Effector CD8-positive, alpha-beta T cell (primary cell): ENCODE measurements around the gene NBAS.
"Not testable (repeated sequence)": the region's sequence is repeated elsewhere in the genome, so short reads cannot be mapped to it uniquely, and the experiment has no call there.

Experiments
- DNase-seq: peaks from one replicate; lab custom pipeline; 2025; lab: John Stamatoyannopoulos, UW

The NBAS gene

DNA sequence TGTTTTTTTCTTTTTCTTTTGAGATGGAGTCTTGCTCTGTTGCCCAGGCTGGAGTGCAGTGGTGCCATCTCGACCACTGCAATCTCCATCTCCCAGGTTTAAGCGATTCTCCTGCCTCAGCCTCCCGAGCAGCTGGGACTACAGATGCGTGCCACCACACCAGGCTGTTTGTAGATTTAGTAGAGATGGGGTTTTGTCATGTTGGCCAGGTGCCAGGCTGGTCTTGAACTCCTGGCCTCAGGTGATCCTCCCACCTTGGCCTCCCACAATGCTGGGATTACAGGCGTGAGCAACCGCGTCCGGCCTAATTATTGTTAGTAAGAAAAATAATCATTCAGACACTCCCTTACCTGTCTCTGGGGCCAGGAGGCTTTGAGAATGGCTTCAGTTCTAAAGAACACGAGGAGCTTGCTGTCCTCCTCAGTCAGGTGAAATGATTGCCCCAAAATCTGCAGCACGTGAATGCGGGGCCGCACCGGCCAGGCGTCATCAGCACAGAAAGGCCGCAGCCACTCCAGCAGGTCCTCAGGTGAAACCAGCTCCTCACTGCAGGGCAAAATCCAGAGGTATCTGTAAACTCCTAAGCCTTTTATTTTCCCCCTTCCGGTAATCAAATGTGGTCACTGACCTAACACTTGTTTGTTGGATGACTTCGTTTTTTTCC, 342.6 kb downstream of the NBAS start:
- no peak for DNase-seq

DNA sequence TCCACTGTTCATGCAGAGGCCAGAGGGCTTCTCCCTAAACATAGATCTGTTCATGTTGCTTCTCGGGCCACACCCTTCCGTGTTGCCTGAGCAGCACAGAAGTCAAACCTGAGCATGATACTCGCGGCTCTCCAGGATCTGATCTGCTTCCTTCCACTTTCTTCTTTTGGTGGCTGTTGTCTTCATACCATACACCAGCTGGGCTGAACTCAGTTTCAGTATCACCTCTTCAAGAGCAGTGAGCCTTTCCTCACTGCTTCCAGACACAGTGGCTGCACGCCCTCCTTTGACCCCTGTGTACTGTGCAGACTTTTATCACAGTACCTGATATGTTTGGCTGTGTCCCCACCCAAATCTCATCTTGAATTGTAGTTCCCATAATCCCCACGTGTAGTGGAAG, 348.9 kb downstream of the NBAS start:
- DNase-seq = no peak

DNA sequence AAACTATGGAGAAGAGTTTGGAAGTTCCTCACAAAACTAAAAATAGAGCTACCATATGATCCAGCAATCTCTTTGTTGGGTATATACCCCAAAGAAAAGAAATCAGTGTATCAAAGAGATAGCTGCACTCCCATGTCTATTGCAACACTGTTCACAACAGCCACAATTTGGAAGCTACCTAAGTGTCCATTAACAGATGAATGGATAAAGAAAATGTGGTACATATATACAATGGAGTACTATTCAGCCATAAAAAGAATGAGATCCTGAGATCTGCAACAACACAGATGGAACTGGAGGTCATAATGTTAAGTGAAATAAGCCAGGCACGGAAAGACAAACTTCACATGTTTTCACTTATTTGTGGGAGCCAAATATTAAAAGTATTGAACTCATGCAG, 350.6 kb downstream of the NBAS start:
- not testable (repeated sequence) for DNase-seq

DNA sequence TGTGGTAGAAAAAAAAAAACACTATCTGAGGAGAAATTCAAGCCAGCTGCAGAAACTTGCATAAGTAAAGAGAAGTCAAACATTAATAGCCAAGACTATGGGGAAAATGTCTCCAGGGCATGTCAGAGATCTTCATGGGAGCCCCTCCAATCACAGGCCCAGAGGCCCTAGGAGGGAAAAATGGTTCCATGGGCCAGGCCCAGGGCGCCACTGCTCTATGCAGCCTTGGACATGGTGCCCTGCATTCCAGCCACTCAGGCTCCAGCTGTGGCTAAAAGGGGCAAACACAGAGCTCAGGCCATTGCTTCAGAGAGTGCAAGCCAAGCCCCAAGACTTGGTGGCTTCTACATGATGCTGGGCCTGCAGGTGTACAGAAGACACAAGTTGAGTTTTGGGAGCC, 354.7 kb downstream of the NBAS start:
- DNase-seq = no peak

DNA sequence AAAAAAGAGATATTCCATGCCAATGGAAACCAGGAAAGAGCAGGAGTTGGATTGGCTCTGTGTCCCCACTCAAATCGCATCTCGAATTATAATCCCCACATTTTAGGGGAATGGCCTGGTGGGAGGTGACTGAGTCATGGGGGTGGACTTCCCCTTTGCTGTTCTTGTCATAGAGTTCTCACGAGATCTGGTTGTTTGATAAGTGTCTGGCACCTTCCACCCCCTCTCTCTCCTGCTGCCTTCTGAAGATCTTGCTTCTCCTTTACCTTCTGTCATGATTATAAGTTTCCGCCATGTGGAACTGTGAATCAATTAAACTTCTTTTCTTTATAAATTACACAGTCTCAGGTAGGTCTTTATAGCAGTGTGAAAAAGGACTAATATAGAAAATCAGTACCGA, 355.6 kb downstream of the NBAS start:
- no peak for DNase-seq

DNA sequence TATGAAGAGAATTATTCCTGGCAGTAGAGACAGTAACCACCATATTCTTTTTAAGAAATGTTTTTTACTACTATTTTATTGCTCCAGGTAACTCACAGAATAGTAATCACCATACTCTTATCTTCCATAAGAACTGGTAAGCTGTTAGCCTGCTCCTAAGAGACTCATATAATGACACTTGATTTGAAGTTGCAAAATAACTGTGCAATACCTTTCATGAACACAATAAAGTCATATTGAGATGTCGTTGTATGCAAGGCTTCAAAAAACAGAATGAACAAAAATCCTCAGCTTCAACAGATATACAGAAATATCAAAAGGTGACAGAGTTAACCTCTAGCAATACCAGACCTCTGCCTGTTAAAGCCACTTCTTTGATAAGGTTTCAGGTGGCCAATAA, 360.1 kb downstream of the NBAS start:
- DNase-seq = no peak

DNA sequence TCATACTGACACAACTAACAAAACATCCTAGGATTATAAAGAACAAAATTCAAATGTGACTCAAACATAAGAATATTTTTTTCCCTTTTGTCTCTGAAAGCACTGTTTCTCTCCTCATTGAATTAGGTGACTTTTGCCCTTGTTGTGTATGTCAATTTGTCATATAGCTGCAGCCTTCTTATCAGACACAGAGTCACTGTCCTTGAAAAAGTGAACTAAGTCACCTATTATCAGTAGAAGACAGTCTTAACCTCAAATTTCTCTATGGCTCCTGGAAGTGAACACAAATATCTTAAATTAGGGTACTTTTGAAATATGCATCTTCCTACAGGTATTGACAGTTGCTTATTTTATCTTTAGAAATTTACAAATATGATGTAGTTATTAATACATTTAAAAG, 360.6 kb downstream of the NBAS start:
- DNase-seq = no peak

DNA sequence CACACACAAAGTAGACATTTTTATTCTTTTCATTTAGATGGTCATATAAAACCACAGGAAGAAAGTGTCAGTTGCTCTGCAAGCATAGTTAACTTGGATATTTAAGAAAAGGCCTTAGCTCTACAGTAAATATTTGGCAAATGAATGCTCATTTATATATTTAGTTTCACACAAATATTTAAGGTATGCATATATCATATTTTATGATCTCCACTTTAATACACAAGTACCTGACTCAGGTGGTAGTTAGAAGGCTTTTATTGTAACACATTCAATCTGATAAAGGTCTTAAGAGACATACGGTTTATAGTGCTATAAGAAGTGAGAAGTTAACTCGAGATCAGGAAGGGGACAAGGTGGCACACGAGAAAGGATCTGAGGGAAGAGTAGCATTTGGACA, 363.1 kb downstream of the NBAS start:
- DNase-seq = no peak

DNA sequence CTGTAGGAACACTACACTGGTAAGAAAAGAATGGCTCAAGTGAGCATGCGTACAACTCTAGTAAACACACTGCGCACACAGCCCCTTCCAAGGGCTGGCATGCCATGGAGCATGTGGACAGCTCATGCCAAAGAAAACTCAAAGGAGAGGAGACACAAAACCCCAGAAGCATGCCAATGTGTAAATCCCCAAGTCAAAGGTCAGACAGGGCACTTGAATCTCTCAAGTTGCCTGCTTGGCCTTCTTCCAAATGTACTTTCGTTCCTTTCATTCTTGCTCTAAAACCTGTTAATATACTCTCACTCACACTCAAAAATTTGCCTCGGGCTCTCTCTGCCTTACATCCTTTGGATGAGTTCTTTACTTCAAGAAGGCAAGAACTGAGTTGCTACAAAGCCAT, 365.3 kb downstream of the NBAS start:
- DNase-seq = no peak

DNA sequence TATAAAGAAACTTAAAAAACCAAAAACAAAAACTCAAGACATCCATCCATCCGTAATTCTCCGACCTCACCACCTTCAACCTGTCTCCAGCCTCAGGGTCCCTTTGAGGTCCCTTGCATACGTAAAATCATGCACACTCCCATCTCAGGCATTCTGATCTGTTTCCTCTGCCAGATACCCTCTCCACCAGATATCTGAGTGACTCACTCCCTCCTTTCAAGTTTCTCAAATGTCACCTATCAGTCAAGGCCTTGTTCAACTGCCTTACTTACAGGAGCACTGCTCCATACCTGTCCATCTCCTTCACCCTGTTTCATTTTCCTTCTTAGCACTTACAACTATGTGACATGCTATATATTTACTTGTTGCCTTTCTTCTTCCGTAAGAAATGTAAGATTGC, 369.3 kb downstream of the NBAS start:
- DNase-seq = no peak

DNA sequence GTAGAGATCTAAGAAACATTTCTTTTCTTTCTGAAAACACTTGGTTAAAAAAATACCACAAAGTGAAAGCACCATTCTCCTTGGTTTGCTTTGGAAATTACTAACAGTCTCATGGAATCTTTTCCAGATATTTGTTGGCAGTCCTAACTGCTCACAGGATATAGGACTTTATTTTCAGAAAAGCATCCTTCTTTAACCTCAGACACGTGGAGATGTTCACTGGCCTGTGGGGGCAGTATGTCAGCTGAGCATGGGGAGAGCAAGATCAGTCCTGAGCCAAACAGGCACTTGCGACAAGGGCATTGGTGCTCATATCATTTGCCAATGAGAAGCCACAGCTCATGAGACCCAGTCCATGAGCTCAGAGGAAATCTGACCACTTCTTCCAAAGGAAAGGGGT, 371.9 kb downstream of the NBAS start:
- DNase-seq = no peak

DNA sequence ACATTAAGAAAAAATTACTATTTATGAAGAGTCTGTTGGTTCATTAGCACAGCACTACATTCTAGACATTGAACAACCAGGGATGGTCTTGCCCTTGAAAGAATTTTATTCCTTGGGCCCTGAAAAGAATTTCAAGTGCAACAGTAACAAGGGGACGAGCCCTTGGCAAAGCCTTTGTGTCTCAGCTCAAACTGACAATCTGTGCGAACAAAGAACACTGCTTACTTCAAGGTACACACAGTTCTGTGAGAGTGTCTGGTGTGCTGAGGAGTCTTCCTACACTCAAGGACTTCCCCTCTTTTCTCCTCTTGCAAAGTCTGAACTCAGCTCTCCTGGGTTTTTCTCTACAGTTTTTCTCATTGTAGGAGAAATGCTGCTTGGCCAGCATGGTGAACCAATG, 373.4 kb downstream of the NBAS start:
- DNase-seq = no peak

DNA sequence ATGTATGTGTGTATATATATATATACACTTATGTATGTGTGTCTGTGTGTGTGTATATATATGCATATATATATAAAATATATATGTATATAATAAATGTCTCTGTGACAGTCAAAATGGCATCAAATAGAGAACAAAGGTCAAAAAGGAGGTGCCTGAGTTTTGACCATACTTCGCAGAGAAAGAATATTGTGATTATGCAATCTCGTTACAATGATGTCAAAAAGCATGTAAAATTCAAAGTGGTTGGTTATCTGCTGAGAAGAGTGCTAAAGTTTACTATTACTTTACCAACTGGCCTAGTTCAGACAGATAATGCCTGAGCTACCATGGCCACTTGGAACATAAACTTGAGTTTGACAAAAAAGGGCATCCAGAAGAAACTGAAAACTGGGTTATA, 375.0 kb downstream of the NBAS start:
- no peak for DNase-seq

DNA sequence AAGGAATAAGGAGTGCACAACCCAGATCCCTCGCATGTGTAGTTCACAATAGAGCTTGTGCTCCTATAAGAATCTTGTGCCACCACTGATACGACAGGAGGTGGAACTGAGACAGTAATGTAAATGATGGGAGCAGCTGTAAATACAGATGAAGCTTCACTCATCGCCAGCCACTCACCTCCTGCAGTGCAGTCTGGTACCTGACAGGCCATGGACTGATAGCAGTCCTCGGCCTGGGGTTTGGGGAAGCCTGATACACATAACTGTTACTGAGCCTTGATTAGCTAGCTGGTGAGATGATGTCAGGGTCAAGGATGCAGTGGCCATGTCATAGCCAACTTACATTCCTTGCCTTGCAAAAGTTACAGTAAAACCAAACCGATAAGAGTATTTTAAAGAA, 376.6 kb downstream of the NBAS start:
- no peak for DNase-seq

DNA sequence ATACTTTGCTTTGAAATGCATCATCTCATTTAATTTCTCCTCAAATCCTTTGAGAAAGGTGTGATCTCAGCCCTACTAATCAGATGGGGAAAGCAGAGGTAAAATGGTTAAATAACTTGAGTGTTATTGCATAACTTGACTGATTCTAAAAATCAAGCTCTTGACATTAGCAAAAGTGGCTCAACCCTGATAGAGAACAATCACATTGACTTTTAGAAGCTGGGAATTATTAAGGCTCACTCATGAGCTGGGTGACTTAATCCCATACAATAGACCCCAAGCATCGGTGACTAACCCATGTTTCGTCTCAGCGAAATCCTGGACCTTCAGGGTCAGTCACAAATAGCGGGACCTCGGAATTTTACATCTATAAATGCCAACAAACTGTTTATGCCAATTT, 378.9 kb downstream of the NBAS start:
- DNase-seq = no peak

DNA sequence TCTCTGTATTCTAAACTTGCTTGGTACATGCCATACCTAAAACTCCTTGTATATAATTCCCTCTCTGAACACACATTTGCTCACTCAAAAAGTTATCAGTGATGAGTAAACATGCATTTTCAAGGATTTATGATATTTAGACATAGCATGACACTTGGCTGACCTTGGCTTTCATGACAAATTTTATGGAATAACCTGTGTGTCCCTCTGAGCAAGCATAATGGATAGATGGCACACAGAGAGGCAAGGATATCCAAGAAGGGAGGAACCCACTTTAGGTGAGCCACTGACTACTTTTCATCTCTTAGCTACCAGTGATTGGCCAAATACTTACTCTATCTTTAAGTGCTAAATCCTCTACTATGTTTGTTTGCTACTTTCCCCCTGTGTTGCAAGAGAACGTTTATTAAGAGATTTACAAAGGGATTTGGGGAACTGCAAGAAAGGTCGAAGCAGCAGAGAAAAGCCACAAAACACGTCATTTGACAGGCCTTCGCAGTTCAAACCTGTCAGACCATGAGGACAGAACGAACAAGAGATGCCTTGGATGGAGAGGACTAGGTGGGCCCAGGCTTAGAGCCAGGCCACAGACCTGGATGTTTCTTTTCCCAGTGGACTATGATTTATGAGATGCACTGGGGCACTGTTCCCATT, 379.9 kb downstream of the NBAS start:
- DNase-seq = no peak

DNA sequence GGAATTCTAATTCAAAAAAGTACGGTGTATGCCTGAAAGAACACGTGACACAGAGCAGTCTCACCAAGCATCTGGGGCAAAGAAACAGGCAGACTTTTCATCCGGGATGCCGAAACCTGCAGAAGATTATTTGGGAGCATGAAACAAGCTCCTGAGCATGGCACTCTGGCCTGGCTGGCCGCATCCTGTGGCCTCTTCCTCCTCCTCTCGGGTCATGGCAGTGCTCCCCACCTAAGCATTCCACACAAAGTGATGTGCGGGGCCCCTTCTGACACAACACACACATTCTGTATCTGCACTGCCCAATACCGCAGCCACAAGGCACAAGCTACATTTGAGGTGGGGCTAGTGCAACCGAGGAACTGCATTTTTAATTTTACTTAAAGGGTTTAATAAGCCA, 380.8 kb downstream of the NBAS start:
- DNase-seq = no peak

DNA sequence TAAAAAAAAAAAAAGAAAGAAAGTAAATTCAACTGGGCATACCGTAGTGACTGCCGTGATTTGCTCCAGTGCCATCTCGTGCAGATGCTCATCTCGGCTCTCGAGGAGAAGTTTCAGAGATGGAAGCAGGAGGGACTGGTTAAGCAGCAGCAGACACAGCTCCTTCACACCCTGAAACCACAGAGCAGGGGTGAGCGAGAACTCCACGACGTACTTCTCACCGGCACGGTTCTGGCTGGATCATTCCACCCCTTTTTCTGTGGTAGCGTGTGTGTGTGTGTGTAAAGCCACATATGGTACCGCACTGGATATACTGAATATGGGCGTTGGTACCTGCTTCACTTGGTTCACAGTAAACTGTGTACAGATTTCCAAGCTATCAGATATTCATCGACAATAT, 382.2 kb downstream of the NBAS start:
- no peak for DNase-seq

DNA sequence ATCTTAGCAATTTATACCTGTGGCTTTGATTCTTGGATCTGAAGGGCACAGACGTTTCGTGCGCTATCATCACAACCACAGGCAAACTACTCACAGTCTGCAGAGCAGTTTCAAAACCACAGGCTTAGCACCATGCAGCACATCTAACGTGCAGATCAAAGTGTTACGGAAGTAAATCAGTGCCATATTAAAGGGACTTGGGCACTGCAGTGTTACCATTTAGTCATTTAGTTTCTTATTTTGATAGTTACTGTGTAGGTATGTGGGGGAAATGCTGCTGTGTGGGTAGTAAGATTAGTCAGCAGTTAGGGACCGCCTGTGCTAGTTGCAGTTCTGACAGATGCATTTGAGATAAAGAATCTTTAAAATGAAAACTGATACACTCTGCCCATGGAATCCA, 384.0 kb downstream of the NBAS start:
- DNase-seq = no peak

DNA sequence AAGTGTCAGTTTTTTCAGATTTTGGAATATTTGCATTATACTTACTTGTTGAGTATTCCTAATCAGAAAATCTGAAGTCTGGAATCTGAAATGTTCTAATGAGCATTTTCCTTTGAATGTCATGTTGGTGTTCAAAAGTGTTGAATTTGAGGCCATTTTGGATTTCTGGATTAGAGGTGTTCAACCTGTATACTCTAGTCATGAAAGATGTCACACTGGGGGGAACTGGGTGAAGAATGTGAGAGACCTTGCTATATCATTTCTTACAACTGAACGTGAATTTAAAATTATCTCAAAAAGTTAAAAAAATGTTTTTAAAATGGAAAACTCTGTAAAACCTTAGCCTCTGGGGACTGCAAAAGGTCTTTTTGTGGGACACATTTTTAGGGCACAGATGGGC, 384.5 kb downstream of the NBAS start:
- no peak for DNase-seq

DNA sequence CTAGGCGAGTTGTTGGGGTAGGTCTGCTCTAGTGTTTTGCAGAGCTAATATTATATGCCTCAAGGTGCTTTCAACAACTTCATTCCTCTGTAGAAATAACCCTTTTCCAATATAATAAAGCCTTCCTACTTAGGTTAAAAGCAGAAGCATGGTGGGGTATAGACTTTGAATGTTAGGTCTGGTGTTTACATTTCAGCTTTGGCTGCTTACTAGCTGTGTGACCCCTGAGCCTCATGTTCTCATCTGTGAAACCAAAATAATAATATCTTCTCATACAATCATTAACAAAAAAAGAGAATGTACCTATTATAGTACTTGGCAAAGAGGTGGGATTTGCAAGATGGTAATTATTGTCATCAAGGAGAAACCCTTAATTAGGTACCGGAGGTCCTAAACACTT, 386.6 kb downstream of the NBAS start:
- no peak for DNase-seq

DNA sequence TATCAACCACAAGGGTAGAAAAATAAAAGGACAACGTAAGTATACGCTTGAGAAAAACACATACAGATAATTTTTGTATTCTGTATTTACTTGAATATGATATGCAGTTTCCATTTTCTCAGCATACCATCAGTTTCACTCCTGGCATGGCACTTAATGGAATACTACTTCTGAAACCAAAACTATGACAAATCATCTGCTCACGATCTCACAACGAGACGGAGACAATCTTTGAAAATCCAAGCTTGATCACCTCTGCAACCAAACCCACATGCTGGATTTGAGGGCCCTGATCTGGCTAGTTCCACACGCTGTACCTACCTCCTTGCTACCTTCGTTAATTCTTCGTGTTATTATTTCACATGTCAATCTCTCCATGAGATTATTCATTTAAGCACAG, 387.6 kb downstream of the NBAS start:
- DNase-seq = no peak

DNA sequence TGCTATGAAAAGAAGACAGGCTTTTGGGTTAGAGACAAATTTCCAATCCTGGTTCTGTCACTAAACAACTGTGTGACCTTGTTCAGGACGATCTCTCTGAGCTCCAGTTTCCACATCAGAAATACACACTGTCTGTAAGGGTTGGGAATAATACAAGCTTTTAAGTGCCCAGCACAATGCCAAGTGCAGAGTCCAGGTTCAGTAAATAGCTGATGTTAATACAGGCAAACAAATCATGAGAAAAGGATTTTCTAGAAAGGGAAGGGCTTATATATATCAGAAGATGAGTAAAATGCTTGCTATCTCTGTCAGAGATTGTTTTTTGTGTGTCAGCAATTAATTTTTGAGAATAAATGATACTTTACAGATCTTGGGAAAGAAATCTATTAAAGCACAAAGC, 388.3 kb downstream of the NBAS start:
- DNase-seq = no peak

DNA sequence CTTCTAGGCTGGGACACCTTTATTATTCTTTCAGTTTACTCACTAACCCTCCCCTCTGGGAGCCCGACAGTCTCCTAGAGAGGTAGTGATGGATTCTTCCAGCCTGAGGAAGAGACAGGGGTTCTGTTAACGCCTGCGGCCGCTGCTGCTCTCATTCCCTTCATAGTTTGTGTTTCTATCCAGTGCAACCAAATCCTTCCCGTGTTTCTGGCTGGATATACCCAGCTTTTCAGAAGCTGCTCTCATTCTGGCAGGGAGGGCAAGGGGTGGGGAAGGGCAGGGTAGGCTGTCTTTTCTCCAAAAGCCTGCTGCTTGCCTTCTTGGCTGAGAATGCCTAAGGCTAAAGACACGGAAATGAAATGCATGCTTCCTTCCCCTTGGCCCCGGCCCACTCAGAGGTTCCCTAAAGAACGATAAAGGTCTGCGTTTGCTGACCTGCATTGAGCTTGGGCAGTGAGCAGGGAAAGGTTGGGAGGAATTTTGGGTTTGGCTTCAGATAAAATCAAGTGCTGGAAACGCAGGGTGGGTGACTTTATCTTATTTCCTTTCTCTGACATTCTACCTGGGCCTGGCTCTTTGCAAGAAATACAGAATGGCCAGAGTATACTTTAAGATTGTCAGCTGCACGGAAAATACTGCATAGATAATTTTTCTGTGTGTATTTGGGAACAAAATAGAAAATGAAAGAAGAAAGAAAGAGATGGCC, 390.9 kb downstream of the NBAS start:
- no peak for DNase-seq
